ENCODE results near the gene CIB1. TPM values are rescaled to one million over a fixed set of nuclear protein-coding genes. Genes with fewer than 3 reads are reported as not detected.
A peak's percentile ranks its signal among the peaks of the same experiment; 100 is the strongest.

The CIB1 gene
- total RNA-seq, 1 donor from 2014 or later, result 73.2 TPM

DNA sequence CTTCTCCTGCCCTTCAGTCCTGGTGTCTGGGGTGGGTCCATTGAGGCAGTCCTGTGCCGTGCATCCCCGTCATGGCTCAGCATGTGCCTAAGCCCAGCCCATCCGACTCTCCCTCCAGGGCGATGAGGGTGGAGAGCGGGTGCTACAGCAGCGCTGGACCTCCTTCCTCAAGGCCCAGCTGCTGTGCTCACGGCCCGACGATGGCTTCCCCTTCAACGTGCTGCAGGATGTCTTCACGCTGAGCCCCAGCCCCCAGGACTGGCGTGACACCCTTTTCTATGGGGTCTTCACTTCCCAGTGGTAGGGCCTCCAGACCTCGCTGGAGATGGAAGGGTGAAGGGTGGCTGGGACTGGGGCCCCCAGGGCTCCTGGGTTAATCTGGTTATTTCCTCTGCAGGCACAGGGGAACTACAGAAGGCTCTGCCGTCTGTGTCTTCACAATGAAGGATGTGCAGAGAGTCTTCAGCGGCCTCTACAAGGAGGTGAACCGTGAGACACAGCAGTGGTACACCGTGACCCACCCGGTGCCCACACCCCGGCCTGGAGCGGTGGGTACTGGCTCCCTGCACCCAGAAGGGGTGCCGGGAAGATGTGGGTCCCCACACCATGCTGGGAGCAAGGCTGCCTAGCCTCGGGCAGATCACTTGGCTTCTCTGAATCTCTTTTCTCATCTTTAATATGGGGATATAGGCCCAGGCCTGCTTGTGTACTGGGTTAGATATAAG lies 10.1 kb downstream of the CIB1 start:
- intact Hi-C loops (cut with DNase I), result no loop called here
- no peak for DNase-seq (ENCODE audit: missing footprints)
- no peak for ATAC-seq

DNA sequence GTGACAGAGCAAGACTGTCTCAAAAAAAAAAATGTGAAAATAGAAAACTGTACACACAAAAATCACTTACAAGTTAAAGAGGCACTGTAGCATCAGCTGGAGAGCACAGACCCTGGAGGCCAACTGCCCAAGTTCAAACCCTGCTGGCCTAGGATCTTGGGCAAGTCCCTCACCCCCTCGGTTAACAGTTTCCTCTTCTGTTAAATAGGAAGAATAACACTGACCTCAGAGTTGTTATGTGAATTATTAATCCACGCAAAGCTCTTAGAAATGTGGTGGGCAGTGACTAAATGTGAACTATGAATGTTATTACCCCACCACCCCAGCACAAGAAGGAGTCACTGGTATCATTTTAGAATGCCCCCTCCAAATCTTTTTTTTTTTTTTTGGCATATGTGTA lies 11.2 kb downstream of the CIB1 start:
- DNase-seq (ENCODE audit: missing footprints) (no peak), ATAC-seq (no peak)
- intact Hi-C loops (cut with DNase I), result no loop called here

DNA sequence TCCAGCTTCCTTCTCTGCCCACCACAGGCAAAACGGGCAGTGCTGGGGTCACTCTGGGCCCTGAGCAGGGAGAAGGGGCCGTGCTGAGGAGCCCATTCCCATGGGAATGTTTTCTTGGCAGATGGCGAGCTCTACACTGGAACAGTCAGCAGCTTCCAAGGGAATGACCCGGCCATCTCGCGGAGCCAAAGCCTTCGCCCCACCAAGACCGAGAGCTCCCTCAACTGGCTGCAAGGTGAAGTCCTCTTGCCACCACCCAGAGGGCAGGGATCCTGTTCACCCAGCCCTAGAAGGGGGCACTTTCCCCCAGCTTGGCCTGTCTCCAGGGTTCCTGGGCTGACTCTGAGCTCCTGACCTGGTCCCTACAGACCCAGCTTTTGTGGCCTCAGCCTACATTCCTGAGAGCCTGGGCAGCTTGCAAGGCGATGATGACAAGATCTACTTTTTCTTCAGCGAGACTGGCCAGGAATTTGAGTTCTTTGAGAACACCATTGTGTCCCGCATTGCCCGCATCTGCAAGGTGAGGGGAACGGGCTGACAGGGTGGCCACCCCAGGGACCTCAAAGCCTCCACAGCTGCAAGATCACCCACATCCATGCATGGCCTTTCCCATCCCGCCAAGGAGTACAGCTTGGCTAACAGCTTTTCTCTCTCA lies 12.4 kb downstream of the CIB1 start:
- intact Hi-C loops (cut with DNase I), result no loop called here
- ATAC-seq (peak; percentile 78), DNase-seq (ENCODE audit: missing footprints) (no peak)

DNA sequence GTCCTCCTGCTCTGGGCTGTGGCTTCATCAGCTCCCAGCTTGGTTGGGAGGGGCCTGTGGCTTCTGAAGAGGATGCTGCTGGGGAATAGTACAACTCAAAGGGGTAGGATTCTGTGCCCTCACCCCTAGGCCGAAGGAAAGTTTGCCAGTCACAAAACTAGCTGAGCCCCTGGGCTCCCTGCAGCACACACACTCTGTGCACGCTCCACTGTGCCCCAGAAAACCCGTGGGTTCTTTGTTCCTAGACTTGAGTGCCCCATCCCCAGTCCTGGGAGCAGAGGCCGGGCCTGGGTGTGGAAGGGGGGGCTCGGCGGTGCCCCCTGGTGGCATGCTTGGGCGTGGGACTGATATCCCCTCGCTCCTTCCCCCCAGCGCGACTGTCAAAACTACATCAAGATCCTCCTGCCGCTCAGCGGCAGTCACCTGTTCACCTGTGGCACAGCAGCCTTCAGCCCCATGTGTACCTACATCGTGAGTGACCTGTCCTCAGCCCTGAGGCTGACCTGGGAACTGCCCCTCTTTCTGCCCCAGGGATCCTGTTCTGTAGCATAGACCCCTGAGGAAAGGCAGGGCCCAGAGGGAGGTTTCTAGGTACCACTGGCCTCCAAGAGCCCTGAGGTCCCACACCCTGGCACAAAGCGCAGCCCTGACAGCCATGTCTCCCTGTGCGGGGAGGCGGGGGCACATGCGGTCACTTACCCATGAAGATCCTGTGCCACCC lies 14.2 kb downstream of the CIB1 start:
- ATAC-seq, result peak; percentile 54
- intact Hi-C loops (cut with DNase I), result no loop called here

DNA sequence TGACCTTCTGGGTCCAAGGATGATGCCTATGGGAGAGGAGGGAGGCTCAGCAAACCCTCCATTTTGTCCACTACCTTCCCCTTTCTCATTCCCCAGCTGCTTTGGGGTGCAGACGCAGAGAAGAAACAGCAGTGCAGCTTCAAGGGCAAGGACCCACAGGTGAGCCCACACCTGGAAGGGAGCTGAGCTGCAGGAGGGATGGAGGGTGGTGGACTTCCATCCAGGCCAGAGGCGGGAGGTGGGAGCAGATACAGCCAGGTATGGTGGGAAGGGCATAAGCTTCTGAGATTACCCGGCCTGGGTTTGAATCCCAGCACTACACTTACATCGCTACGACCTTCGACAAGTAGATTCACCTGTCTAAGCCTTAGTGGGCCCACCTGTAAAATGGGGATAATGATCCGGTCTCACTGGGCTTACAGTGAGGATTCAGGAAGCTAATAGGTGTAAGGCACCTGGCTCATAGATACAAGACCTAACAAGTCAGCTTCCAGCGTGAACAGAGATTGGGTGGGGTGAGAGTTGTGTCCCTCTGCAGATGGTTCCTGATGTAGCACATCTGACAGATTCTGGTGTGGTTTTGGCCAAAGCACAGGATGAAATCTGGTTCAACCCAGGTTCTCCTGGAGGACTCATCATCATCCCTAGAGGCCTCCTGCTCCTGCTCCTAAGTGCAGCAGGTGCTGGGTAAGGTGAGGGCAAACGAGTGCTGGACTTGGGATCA lies 15.9 kb downstream of the CIB1 start:
- intact Hi-C loops (cut with DNase I), result no loop called here
- ATAC-seq, result no peak
- no peak for DNase-seq (ENCODE audit: missing footprints)

More for the DNA sequence above, 14.2 kb downstream of the CIB1 start:
- no peak for DNase-seq (ENCODE audit: missing footprints)

DNA sequence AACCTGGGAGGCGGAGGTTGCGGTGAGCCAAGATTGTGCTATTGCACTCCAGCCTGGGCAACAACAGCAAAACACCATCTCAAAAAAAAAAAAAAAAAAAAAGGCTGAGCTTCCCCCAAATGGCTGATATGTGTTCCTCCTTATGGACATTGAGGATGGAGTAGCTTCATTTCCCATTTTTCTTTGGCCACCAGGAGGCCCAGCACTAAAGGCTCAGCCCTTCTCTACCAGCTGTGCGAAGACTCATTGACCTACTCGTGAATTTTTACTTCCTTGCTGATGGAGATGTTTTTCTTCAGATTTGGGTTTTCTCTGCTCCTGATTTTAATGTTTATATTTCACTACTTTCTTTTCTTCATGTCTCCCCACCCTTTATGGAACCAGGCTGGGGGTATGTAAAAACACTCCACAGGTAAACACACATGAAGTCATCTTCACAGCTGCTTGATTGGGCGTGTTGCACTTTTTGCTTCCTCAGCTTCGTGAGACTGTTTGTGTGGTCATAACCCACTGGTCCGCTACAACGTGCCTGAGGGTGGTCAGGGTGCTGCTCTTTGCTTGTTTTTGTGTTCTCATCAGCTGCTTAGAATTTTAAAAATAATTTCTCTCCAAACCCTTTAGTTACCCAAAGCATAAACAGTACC lies 19.1 kb downstream of the CIB1 start:
- intact Hi-C loops (cut with DNase I), result no loop called here
- DNase-seq (ENCODE audit: missing footprints) (no peak), ATAC-seq (no peak)

DNA sequence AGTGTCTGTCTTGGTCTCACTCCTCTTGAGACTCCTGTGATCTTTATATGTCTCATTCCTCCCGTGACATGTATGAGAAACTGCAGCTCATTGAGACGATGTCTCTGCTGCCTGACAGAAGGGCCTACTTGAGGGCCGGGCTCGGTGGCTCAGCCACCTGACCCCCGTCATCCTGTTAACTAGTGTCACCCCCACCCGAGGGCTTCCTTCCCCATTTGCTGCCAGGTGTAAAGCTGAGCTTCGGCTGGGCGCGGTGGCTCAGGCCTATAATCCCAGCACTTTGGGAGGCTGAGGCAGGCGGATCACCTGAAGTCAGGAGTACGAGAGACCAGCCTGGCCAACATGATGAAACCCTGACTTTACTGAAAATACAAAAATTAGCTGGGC lies 19.9 kb downstream of the CIB1 start:
- DNase-seq (ENCODE audit: missing footprints), result no peak
- no peak for ATAC-seq
- intact Hi-C loops (cut with DNase I), result no loop called here

DNA sequence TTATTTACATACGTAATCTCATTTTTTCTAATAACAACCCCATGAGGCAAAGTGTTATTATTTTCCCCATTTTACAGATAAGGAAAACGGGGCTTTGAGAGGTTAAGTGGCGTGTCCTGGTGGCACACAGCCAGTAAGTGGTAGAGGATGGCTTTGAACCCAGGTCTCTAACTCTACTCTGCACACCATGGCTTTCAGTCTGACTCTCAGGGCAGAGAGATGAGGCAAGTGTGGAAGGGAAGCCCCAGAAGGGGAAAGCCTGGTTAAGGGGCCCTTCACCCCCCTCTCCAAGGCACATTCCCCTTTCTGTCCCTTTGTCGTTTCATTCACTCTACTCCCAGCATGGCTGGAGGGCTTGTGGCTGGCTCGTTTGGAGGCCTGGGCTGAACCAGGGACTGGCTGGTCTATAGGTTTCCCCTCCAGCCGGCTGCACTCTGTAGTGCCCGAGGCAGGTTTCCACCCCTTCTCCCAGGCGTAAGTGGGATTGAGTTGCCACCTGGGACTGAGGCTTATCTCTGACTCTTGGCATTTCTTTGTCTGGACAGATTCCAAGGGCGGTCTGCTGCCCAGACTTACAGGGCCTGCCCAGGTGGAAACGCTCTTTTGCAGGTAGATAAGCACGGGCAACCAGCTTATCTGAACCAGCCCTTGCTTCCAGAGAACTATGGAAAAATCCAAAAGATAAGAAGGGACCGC lies 20.5 kb downstream of the CIB1 start:
- no peak for ATAC-seq
- no peak for DNase-seq (ENCODE audit: missing footprints)
- intact Hi-C loops (cut with DNase I), result no loop called here

DNA sequence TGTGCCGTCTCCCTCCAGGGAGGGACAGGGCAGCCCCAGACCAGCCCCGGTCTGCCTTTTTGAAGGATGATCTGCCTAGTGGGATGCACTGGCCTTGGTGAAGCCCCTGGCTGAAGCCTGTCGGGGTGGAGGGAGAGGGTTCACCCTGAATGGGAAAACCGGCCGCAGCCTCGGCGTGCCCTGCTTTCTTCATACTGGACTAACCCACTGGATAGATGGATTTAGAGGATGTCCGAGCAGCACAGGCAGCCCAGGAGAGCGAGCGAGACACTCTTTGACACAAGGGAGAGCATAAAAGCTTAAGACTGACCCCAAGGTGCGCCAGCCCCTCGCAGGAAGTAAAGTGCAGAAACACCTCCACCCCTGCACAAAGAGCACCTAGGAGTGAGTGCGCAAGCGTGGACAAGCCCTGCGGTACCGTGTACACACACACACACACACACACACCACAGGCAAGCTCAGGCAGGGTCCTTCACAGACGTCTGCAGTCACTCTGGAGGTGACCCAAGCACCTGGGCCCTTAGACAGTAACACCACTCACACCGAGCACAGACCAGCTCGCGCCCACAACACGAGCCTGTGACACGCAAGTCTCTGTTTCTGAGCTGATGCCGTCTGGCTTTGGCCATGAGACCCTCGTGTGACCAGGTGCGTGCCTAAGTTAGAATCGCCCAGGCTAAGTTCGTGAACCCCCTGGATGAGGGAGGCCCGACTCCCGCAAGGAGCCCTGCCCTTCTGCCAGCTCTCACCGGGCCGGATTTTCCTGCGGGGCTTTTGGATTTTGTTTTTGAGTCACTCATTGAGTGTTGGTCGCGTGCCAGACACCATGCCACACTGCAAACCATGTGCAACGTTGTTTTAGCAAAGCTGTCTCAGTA lies 21.3 kb downstream of the CIB1 start:
- DNase-seq (ENCODE audit: missing footprints), result no peak
- ATAC-seq, result no peak
- intact Hi-C loops (cut with DNase I), result no loop called here

DNA sequence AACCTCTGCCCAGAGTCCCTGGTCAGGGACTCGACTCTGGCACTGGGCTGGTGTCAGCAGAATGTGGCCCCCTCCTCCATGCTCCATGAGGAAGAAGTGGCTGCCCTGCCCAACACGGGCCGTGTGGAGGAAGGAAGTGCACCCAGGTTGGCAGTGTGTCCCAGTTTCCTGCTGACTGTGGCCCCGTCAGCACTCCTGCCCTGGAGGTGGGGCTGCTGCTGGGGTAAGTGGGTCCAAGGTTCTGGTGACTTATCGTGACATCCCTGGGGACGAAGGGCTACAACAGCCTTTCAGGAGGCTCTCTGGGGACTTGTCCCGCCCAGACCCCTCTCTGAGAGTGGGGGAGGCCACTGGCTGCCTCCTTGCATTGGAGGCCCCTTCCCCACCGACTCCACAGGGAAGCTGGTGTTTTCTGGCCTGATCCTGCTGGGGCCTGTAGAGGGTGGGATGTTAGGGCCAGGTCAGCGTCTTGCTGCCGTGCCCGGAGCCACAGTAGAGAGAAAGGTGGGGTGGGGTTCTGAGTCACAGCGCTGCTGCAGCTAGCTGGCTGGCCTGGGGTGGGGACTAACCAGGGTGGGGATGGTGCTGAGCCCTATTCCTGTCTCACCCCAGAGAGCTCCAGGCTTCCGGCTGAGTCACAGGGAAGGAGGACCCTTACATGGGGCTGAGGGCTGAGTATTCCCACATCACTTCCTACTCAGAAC lies 22.1 kb downstream of the CIB1 start:
- no peak for DNase-seq (ENCODE audit: missing footprints)
- intact Hi-C loops (cut with DNase I), result no loop called here
- peak; percentile 46 for ATAC-seq

DNA sequence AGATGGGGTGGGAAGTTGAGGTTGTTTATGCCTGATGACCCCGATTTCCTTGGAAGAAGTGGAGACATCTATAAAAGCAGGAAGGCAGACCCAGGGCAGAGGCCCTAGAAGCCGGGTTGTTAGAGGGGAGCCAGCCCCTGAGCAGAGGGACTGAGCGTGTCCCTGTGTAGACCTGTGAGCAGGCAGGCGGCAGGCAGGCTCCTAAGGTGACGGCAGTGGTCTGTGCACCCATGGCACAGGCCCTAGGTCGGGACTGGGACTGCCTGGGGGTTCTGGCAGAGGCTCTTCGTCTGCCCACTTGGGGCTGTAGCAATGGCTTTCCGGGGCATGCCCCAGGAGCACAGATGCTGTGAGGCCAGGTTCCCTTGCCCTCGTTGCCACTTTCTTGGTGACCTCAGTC lies 22.7 kb downstream of the CIB1 start:
- intact Hi-C loops (cut with DNase I), result no loop called here
- no peak for ATAC-seq
- no peak for DNase-seq (ENCODE audit: missing footprints)

DNA sequence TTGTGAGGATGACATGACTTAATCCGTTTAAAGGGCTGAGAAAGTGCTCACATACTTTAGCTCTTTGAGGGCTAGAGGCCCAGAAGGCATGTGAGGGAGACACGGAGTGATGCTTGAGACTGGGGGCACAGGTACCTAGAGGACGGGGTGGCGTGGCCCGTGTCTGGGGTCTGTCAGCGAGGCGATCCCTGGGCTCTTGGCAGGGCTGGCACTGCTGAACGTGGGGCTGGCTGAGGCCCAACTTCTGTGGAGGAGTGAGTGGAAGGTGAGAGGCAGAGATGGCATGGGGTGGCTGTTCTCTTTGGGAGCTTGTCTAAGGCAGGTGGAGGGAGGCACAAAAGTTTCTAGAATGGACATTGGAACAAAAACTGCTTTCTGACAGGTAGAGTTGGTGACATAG lies 23.1 kb downstream of the CIB1 start:
- ATAC-seq, result peak; percentile 29
- intact Hi-C loops (cut with DNase I), result no loop called here
- no peak for DNase-seq (ENCODE audit: missing footprints)

DNA sequence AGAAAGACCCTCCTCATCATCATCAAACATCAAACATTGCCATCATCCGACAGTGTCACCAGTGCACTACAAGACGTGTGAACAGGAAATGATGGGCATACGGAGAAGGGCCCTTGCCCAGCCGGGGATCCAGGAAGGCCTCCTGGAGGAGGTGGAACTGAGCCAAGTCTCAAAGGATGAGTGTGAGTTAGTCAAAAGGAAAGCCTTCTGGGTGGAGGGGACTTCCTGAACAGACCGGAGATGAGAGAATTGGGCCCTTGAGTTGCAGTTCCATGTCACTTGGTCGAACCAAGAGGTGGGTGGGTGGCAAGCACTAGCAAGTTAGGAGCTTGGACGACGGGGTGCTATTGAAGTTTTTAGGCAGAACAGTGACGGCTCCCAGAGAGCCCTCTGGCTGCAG lies 24.1 kb downstream of the CIB1 start:
- intact Hi-C loops (cut with DNase I), result no loop called here

DNA sequence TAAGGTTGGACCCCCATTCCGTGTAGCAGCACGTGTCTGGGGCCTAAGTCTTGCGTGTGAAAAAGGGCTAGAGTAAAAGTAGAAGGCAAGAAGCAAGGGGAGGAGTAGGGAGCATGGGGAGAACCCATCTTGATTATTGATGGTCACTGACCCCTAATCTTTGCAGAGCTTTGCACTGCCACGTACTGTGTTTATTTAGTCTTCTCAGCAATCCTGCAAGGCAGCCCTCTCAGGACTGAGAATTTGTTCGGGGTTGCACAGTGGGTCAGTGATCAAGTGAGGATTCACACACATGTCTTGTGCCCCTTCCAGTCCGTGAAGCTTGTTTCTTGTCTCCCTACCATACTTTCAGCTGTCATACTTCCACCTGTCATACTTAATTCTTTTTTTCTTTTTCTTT lies 25.4 kb downstream of the CIB1 start:
- ATAC-seq (no peak), DNase-seq (ENCODE audit: missing footprints) (no peak)
- intact Hi-C loops (cut with DNase I), result no loop called here

More for the DNA sequence above, 24.1 kb downstream of the CIB1 start:
- ATAC-seq, result no peak
- no peak for DNase-seq (ENCODE audit: missing footprints)

DNA sequence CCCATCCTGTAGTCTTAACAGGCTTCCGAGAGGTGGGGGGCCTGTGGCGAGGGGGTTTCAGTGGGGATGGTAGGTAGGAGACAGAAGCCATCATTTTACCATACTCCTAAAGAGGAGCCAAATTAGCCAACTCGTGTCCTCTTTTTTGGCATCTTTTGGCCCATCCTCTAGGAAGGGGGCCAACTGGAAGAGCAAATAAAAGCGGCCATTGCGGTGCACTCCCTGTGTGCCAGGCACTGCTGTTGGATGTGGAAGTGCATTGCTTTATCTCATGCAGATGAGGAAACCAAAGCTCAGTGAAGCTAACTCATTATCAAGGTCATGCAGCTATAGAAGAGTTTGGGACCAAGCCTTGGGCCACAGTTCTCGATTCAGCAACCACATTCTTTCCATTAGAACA lies 26.5 kb downstream of the CIB1 start:
- no peak for ATAC-seq
- DNase-seq (ENCODE audit: missing footprints), result no peak
- intact Hi-C loops (cut with DNase I), result no loop called here

DNA sequence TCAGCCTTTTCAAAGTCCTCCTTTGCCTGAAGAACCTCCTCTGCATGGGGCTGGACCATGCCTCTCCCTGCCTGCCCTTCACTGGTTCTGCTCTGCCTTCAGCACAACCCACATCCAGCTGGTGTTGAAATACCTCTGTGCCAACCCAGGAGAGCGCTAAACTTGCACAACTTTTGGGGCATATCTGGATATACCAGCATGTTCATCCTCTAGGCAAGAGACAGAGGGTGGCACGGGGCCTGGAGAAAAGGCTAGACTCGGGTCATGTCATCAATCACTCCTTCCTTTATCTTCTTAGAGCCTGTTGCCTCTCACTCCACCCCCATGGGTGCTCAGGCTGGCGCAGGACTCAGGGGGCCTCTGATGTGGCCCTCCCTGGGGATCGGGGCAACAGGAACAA lies 27.9 kb downstream of the CIB1 start:
- intact Hi-C loops (cut with DNase I), result no loop called here
- DNase-seq (ENCODE audit: missing footprints), result no peak
- ATAC-seq, result peak; percentile 35
